ENCODE measurements around the gene KCNG2. TPM values are rescaled to one million over a fixed set of nuclear protein-coding genes. Genes with fewer than 3 reads are reported as not detected.

KCNG2 gene
- total RNA-seq, 4 donors from 2014 or later: 0.44 TPM; not detected in 3

- TF ChIP-seq, protein P1, sequence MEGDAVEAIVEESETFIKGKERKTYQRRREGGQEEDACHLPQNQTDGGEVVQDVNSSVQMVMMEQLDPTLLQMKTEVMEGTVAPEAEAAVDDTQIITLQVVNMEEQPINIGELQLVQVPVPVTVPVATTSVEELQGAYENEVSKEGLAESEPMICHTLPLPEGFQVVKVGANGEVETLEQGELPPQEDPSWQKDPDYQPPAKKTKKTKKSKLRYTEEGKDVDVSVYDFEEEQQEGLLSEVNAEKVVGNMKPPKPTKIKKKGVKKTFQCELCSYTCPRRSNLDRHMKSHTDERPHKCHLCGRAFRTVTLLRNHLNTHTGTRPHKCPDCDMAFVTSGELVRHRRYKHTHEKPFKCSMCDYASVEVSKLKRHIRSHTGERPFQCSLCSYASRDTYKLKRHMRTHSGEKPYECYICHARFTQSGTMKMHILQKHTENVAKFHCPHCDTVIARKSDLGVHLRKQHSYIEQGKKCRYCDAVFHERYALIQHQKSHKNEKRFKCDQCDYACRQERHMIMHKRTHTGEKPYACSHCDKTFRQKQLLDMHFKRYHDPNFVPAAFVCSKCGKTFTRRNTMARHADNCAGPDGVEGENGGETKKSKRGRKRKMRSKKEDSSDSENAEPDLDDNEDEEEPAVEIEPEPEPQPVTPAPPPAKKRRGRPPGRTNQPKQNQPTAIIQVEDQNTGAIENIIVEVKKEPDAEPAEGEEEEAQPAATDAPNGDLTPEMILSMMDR (IDR thresholded peaks at IDR 0.05; ENCODE audit: low read depth): no peak
These were observed 34.3 kb upstream of the KCNG2 start for GRCh38 chr18:79763407-79763806.

DNA sequence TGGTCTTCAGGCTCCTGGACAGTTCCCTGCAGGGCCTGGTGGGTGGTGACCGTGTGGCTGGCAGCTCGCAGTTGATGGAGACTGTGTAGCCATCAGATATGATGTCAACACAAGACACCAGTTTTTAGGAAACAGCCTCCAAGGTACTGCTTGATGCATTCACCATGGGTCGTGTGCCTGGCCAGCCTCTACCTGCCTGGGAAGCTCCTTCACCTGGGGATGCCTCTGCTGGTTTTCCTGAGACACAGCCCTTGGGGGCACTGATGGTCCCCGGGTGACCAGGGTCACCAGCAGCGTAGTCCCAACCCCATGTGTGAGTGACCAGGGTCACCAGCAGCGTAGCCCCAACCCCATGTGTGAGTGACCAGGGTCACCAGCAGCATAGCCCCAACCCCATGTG, 33.6 kb upstream of the KCNG2 start:
- TF ChIP-seq, protein P1 (IDR thresholded peaks at IDR 0.05; ENCODE audit: low read depth): no peak

- TF ChIP-seq, protein P1 (IDR thresholded peaks at IDR 0.05; ENCODE audit: low read depth): no peak
These were observed 32.1 kb upstream of the KCNG2 start for GRCh38 chr18:79765491-79766245.

GRCh38 chr18:79766308-79766707, 31.4 kb upstream of the KCNG2 start:
- TF ChIP-seq, protein P1 (IDR thresholded peaks at IDR 0.05; ENCODE audit: low read depth): no peak

- TF ChIP-seq, protein P1 (IDR thresholded peaks at IDR 0.05; ENCODE audit: low read depth): no peak
These were observed 29.0 kb upstream of the KCNG2 start for GRCh38 chr18:79768745-79769144.

DNA sequence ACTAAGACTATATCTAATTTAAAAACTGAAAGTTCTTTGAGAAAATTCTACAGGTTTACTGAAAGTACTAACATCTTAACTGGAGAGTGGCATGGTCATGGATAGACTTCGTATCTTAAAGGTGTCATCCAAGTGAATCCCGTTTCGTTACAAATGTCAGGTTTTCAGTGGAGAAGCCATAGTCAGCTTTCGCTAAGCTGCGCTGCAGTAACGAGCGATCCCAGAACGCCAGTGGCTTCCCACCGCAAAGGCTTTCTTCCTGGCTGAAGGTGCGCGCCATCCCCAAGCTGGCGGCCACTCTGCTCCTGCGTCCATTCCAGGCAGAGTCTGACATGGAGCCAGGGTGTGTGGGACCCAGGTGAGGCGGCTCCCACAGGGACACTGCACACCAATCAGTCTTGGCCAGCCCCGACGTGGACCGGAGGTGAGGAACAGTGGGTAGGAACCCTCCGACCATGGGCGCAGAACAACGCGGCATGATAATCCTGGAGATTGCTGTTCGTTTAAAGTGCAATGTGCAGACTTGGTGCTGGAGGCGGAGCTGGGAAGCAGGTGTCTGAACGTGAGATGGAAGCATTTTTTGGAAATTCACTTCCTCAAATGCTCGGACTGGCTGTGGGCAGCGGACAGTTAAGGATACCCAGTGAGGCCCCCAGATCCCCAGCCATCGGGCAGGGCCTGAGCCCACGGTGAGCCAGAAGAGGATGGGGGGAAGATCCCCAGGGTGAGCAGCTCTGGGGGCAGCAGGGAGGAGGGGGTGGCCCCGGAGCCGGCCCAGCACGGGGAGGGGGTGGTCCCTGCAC, 27.8 kb upstream of the KCNG2 start:
- TF ChIP-seq, protein P1 (IDR thresholded peaks at IDR 0.05; ENCODE audit: low read depth): no peak

GRCh38 chr18:79770501-79770815, 27.3 kb upstream of the KCNG2 start:
- TF ChIP-seq, protein P1 (IDR thresholded peaks at IDR 0.05; ENCODE audit: low read depth): no peak
